ENCODE data around the gene SCAPER.
"Not testable (repeated sequence)": the region's sequence is repeated elsewhere in the genome, so short reads cannot be mapped to it uniquely, and the experiment has no call there.

SCAPER gene

DNA sequence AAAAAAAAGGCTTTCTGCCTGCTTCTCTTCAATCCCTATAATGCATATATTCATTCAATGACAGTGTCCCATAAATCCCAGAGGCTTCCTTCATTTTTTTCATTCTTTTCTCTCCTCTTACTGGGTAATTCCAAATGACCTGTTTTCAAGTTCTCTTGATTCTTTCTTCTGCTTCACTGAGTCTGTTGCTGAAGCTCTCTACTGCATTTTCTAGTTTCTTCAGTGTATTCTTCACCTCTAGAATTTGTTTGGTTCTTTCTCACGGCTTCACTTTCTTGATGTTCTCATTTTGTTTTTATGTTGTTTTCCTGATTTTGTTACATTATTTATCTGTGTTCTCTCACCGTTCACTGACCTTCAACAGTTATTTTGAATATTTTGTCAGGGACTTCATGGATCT lies 141.6 kb downstream of the SCAPER start:
- no peak for DNase-seq

DNA sequence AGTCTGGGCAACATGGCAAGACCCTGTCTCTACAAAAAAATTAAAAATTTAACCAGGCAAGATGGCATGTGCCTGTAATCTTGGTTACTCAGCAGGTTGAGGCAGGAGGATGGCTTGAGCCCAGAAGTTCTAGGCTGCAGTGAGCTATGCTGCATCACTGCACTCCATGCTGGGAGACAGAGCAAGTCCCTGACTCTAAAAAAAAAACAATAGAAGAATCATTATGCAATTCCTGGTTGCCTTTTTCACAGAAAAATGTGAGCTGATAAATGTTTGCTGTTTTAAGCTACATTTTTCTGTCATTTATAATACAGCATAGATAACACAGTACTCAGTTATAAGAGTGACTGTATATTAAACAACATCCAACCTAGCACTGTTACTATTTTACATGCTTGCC lies 148.8 kb downstream of the SCAPER start:
- DNase-seq = no peak

- DNase-seq = no peak
Observed at GRCh38 chr15:76753771-76754170, 151.4 kb downstream of the SCAPER start.

- no peak for DNase-seq
Observed at GRCh38 chr15:76753131-76753530, 152.0 kb downstream of the SCAPER start.

GRCh38 chr15:76752549-76752948 lies 152.6 kb downstream of the SCAPER start:
- DNase-seq = no peak

DNA sequence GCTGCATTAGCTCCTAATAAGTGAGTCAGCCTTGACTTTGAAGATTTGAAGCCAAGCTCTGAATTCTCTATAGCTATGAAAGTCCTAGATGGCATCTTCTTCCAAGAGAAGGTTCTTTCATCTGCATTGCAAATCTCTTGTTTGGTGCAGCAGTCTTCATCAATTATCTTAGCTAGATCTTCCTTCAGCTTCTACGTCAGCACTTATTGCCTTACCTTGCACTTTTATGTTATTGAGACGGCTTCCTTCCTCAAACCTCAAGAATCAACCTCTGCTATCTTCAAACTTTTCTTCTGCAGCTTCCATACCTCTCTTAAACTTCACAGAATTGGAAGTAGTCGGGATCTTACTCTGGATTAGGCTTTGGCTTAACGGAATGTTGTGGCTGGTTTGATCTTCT lies 167.6 kb downstream of the SCAPER start:
- no peak for DNase-seq

- not testable (repeated sequence) for DNase-seq
Observed at GRCh38 chr15:76732321-76732720, 172.8 kb downstream of the SCAPER start.

DNA sequence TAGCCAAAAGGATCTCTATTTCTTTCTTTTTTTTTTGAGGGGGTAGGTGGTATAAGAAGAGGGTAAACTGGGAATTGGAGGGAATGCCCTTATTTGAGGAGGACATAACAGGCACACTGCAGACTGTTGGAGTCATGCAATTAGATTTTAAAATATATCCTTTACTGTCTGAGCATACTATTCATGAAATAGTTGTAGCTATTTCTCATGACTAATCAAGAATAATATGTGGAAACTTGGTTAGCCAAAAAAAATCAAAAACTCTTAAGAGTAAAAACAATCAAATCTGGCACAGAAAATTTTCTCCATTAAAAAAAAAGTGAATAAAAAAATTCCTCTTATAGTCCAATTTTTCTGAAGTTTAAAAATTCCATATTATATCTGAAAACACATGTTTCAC lies 174.9 kb downstream of the SCAPER start:
- DNase-seq = no peak

- no peak for DNase-seq
Observed at GRCh38 chr15:76718863-76719262, 186.3 kb downstream of the SCAPER start.

DNA sequence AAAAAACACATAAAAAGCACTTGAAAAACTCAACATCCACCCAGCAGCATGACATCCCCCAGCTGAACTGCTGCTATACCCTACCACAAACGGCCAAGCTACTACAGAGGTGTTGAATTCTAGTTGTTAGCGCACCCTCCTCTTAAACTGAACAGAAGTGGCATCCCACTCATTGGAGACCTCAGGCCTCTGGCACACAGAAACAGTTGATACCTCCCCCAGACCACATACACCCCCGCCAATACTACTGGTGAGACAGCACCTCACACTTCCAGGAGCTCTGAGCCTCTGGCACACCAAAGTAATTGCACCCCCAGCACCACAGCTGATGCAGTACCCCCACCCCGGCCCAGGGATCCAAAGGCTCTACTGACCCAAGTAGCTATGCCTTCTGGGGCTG lies 190.2 kb downstream of the SCAPER start:
- no peak for DNase-seq

DNA sequence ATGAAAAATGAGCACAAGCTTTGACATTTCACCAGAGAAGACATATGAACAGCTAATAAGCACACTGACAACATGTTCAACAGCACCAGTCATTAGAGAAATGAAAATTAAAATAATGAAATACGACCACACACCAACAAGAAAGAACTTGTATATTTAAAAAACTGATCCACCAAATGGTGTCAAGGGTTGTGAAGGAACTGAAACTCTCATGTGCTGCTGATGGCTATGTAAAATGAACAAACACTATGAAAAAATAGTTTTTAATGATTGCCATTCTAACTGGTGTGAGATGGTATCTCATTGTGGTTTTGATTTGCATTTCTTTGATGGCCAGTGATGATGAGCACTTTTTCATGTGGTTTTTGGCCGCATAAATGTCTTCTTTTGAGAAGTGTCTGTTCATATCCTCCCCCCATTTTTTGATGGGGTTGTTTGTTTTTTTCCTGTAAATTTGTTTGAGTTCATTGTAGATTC lies 193.8 kb downstream of the SCAPER start:
- DNase-seq = no peak

DNA sequence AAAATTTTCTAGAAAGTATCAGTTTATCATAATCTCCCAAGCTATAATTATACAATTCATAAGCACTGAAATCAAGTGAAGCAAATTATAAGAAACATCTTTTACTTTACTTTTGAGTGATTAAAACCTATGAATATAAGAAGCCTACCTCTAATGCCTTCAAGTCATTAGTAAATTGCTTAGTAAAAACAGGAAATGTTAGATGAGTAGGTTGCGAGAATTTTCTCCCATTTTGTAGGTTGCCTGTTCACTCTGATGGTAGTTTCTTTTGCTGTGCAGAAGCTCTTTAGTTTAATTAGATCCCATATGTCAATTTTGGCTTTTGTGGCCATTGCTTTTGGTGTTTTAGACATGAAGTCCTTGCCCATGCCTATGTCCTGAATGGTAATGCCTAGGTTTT lies 201.1 kb downstream of the SCAPER start:
- DNase-seq = not testable (repeated sequence)

DNA sequence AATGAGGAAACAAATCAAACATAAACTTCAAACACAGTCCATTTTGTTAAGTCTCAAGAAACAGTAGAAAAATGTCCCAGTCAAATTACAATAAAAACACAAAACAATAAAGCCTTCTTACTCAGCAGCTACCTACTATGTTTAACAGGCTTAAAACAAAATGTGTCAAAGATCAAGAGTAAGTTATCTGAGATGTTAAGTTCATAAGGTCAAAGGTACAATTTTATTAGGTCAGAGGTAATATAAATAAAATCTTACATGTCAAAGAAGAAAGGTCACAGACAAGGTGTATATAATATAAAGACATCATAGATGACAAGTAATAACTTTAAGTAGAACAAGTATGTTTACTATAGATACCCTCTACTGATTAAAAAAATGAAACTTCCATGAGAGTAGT lies 208.3 kb downstream of the SCAPER start:
- DNase-seq = no peak

DNA sequence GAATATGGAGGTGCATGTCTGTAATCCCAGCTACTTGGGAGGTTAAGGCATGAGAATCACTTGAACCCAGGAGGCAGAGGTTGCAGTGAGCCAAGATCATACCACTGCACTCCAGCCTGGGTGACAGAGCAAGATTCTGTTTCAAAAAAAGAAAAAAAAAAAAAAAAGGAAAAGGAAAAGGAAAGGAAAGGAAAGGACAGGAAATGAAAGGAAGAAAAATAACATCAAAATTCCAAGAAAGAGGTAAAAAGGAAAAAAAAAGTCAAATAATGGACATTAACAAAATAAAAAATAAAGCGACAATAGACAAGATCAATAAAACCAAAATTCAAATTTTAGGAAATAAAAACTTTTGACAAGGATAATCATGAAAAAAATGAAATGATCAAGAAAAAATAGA lies 212.6 kb downstream of the SCAPER start:
- DNase-seq = not testable (repeated sequence)

- DNase-seq = not testable (repeated sequence)
Observed at GRCh38 chr15:76687592-76687991, 217.5 kb downstream of the SCAPER start.

- no peak for DNase-seq
Observed at GRCh38 chr15:76684002-76684401, 221.1 kb downstream of the SCAPER start.

GRCh38 chr15:76682833-76683232 lies 222.3 kb downstream of the SCAPER start:
- no peak for DNase-seq

DNA sequence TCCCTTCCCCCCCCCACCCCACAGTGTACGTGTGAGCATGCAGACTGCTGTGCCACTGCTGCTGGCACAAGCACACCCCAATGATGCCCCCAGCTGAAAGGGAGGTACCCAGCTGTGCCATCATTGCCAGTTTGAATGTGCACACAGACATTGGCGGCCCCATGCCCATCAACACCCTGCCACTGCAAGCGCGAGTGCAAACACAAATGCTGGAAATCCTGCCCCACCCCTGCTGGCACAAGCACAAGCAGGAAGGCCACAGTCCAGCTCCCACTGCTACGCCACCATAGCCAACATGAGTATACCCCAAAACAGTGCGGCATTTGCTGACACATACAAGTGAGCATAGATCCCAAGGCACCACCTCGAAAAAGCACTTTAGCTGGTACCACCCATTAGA lies 222.9 kb downstream of the SCAPER start:
- no peak for DNase-seq

GRCh38 chr15:76678766-76679165 lies 226.4 kb downstream of the SCAPER start:
- DNase-seq = no peak

DNA sequence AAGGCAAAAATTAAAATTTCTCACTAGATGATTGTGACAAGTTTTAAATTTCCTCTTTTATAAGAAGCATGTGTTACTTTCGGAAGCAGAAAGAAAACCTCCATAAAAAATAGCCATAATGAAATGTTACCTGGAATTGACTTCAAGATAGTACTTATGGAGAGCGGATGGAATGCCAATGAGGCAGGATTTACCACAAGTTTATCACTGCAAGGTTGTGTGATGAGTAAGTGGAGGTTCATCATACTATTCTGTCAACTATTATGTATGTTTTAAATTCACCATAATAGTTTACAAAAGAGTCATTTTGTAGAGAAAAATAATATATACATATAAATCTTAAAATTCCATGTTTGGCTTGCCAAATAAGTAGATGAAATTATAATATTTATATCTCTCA lies 230.3 kb downstream of the SCAPER start:
- DNase-seq = no peak

- no peak for DNase-seq
Observed at GRCh38 chr15:76669521-76670207, 235.5 kb downstream of the SCAPER start.

GRCh38 chr15:76668900-76669299 lies 236.2 kb downstream of the SCAPER start:
- no peak for DNase-seq

DNA sequence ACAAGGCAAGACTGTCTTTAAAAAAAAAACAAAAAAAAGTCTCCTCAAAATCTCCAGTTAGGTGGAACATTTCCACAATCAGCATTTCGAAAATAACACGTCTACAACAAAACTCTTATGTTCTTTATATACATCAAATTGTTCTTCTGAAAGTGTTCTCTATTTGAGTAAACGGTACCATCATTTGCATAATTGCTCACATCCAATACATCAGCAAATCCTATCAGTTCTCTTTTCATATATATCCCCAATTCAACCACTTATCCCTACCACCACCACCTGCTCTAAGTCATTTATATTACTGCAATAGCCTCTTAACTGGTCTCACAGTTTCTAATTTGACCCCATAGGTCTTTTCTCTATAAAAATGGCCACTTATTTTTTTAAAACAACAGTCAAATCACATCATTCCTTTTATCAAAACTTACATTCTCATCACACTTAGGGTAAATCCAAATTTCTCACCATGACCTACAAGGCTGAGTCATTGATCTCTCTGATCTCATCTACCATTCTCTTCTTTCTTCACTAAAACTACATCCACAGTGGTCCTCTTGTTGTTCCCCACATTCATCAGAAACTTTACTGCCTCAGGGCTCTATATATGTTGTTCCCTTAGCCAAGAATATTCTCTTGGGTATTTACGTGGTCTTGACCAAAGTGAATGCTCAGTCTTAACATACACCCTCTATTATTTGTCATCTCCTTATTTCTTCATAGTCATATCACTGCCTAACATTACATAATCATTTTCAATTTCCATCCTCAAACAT lies 237.0 kb downstream of the SCAPER start:
- DNase-seq = no peak

- DNase-seq = no peak
Observed at GRCh38 chr15:76664895-76665294, 240.2 kb downstream of the SCAPER start.

DNA sequence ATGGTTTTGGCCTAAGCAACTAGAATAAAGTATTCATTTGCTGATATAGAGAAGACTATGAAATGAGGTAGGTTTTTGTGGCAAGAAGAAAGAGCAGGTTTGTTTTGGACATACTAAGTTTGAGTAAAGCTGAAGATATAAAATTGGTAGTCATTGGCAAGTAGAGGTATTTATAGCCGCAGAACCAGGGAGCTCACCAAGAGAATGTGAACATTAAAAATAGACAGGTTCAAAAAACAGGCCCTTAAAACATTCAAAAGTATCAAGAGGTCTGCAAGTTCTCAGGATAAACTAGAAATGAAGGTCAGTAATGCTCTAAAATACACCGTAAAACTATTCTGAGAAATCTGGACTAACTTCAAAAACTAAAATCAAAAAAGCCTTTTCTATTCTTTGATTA lies 240.7 kb downstream of the SCAPER start:
- no peak for DNase-seq
